Mammary epithelial cell (primary cell): ENCODE results near the gene RAD51AP2.

Source experiments
- EZH2 ChIP-seq: IDR thresholded peaks from 2 replicates; pipeline ENCODE4 v1.6.1; 2012; ENCODE audit warnings: low read length, inconsistent platforms, borderline replicate concordance
- TF ChIP-seq, protein P1 (sequence below), 2 donors: IDR thresholded peaks in 1 of 2; conservative IDR thresholded peaks in 1 of 2; 2 replicates each; pipeline ENCODE4 v1.5.1; 2011 to 2012; ENCODE audit warnings: inconsistent platforms in 2 of 2, low read length in 2 of 2, mild to moderate bottlenecking in 2 of 2, control low read depth in 1 of 2, low read depth in 1 of 2; ENCODE audit not compliant: insufficient read depth in 1 of 2; ENCODE audit errors: extremely low read depth in 1 of 2

DNA sequence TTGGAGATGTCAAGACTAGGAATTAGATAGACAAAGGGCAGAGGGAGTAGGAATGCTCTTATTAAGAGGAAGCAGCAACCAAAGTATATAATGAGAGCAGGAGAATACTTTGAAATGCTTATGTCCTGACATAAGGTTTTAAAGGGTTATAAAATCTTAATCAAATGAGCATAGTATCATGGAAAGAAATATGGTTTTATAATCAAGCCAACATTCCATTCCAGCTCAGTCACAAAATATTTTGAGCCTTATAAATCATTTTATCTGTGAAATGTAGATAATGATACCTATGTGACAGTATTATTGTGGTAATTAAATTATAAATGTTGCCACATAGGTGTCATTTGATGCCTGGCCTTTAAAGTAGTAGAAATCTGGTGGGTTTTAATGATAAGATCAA is 39.8 kb upstream of the RAD51AP2 start:
- TF ChIP-seq, protein P1, sequence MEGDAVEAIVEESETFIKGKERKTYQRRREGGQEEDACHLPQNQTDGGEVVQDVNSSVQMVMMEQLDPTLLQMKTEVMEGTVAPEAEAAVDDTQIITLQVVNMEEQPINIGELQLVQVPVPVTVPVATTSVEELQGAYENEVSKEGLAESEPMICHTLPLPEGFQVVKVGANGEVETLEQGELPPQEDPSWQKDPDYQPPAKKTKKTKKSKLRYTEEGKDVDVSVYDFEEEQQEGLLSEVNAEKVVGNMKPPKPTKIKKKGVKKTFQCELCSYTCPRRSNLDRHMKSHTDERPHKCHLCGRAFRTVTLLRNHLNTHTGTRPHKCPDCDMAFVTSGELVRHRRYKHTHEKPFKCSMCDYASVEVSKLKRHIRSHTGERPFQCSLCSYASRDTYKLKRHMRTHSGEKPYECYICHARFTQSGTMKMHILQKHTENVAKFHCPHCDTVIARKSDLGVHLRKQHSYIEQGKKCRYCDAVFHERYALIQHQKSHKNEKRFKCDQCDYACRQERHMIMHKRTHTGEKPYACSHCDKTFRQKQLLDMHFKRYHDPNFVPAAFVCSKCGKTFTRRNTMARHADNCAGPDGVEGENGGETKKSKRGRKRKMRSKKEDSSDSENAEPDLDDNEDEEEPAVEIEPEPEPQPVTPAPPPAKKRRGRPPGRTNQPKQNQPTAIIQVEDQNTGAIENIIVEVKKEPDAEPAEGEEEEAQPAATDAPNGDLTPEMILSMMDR (conservative IDR thresholded peaks at IDR 0.05 in 1 of 2, IDR thresholded peaks at IDR 0.05 in 1 of 2; ENCODE audit: extremely low read depth in 1 of 2, insufficient read depth in 1 of 2, low read depth in 1 of 2, low read length in 2 of 2) = no peak
- TF ChIP-seq EZH2 = no peak
